Astrocyte (in vitro differentiated cells and primary cell): ENCODE data around the gene FTMT. TPM values are rescaled to one million over a fixed set of nuclear protein-coding genes. Genes with fewer than 3 reads are reported as not detected.

Experiments
- DNase-seq: peaks from one replicate; pipeline ENCODE4 v3.0.0-alpha.2; 2010; ENCODE audit warnings: low read depth
- FAIRE-seq: peaks from 2 replicates; lab custom pipeline; 2011; peaks lifted over from hg19 to GRCh38; lab: Jason Lieb, UNC
- H2AFZ ChIP-seq: 2 replicates; pipeline ENCODE4 v1.6.0; 2012; ENCODE audit warnings: low read depth, low read length, inconsistent platforms
- H3K27ac ChIP-seq: 2 replicates; pipeline ENCODE4 v1.5.1; 2011; ENCODE audit warnings: low read depth, low read length, inconsistent platforms
- H3K27me3 ChIP-seq: 2 replicates; pipeline ENCODE4 v1.6.0; 2011; ENCODE audit warnings: low read length, inconsistent platforms; ENCODE audit not compliant: insufficient read depth
- H3K36me3 ChIP-seq: 2 replicates; pipeline ENCODE4 v1.5.1; 2011; ENCODE audit warnings: low read length, inconsistent platforms; ENCODE audit not compliant: insufficient read depth
- H3K4me1 ChIP-seq: 2 replicates; pipeline ENCODE4 v1.5.1; 2011; ENCODE audit warnings: low read length, inconsistent platforms; ENCODE audit not compliant: insufficient read depth
- H3K4me2 ChIP-seq: 2 replicates; pipeline ENCODE4 v1.6.0; 2012; ENCODE audit warnings: low read length, inconsistent platforms
- H3K4me3 ChIP-seq: 2 replicates; pipeline ENCODE4 v1.5.1; 2011; ENCODE audit warnings: low read depth, mild to moderate bottlenecking, low read length, inconsistent platforms; ENCODE audit not compliant: insufficient read depth
- H3K79me2 ChIP-seq: 2 replicates; pipeline ENCODE4 v1.6.0; 2012; ENCODE audit warnings: mild to moderate bottlenecking, low read length, inconsistent platforms; ENCODE audit not compliant: insufficient read depth
- H3K9ac ChIP-seq: 2 replicates; pipeline ENCODE4 v1.6.0; 2012; ENCODE audit warnings: mild to moderate bottlenecking, low read length, inconsistent platforms
- H3K9me3 ChIP-seq: 2 replicates; pipeline ENCODE4 v1.5.1; 2012; ENCODE audit warnings: low read depth, mild to moderate bottlenecking, low read length, inconsistent platforms; ENCODE audit not compliant: insufficient read depth
- H4K20me1 ChIP-seq: 2 replicates; pipeline ENCODE4 v1.6.0; 2012; ENCODE audit warnings: low read length, inconsistent platforms; ENCODE audit not compliant: insufficient read depth
- H3K27ac Mint-ChIP-seq: one replicate; pipeline ENCODE4 v1.8.0; 2021; ENCODE audit warnings: mild to moderate bottlenecking, mixed read lengths; ENCODE audit not compliant: unreplicated experiment
- H3K27me3 Mint-ChIP-seq: one replicate; pipeline ENCODE4 v1.8.0; 2021; ENCODE audit warnings: low read depth, mixed read lengths; ENCODE audit not compliant: unreplicated experiment
- H3K36me3 Mint-ChIP-seq: one replicate; pipeline ENCODE4 v1.8.0; 2021; ENCODE audit warnings: low read depth, mixed read lengths; ENCODE audit not compliant: unreplicated experiment
- H3K4me1 Mint-ChIP-seq: one replicate; pipeline ENCODE4 v1.8.0; 2021; ENCODE audit warnings: low read depth, mixed read lengths; ENCODE audit not compliant: unreplicated experiment
- H3K4me3 Mint-ChIP-seq: one replicate; pipeline ENCODE4 v1.8.0; 2021; ENCODE audit warnings: mild to moderate bottlenecking, moderate library complexity, mixed read lengths; ENCODE audit not compliant: unreplicated experiment
- H3K9me3 Mint-ChIP-seq: one replicate; pipeline ENCODE4 v1.8.0; 2021; ENCODE audit warnings: mild to moderate bottlenecking, mixed read lengths; ENCODE audit not compliant: unreplicated experiment
- CTCF ChIP-seq: IDR thresholded peaks from 2 replicates; pipeline ENCODE4 v1.5.1; 2011; ENCODE audit warnings: low read depth, mild to moderate bottlenecking, inconsistent platforms, low read length, moderate library complexity; ENCODE audit not compliant: insufficient read depth
- EZH2 ChIP-seq: IDR thresholded peaks from 2 replicates; pipeline ENCODE4 v1.6.1; 2012; ENCODE audit warnings: mild to moderate bottlenecking, low read length, inconsistent platforms; ENCODE audit not compliant: insufficient read depth
- total RNA-seq: library from RNA; stranded (reverse); gene quantifications from 2 replicates; pipeline ENCODE4 v1.2.1, GENCODE V29; 2021

Gene FTMT
- total RNA-seq, 1 donor from 2014 or later = not detected

- H3K4me3 Mint-ChIP-seq = no peak overlapping the region
- Histone ChIP-seq H3K9ac (no peak overlapping the region), H3K4me3 (no peak overlapping the region), H3K4me2 (no peak overlapping the region), H3K27me3 (no peaks in the 10 kb centered on the region), H3K27ac (no peak overlapping the region), H3K9me3 (no peaks in the 10 kb centered on the region), H3K79me2 (no peaks in the 10 kb centered on the region), H3K4me1 (no peaks in the 10 kb centered on the region), H2AFZ (no peak overlapping the region), H3K36me3 (no peaks in the 10 kb centered on the region), H4K20me1 (no peaks in the 10 kb centered on the region)
- FAIRE-seq (no peak), DNase-seq (no peak)
- H3K27me3 Mint-ChIP-seq = no peaks in the 10 kb centered on the region
- no peak overlapping the region for H3K27ac Mint-ChIP-seq
- no peak for TF ChIP-seq CTCF
- TF ChIP-seq EZH2 = no peak
- H3K4me1 Mint-ChIP-seq = no peaks in the 10 kb centered on the region
- H3K9me3 Mint-ChIP-seq = peaks cover 4% of the 10 kb centered on the region
- H3K36me3 Mint-ChIP-seq = no peaks in the 10 kb centered on the region
Observed at GRCh38 chr5:121834021-121834420, 17.7 kb upstream of the FTMT start.

- peak; percentile 2 for DNase-seq
- TF ChIP-seq EZH2 (no peak), CTCF (no peak)
- H2AFZ ChIP-seq = no peak overlapping the region
- H3K4me3 ChIP-seq = no peak overlapping the region
- H3K4me1 ChIP-seq = no peaks in the 10 kb centered on the region
- no peak overlapping the region for H3K9ac ChIP-seq
- no peak overlapping the region for H3K27ac ChIP-seq
- peaks cover 8% of the 10 kb centered on the region for H3K4me1 Mint-ChIP-seq
- no peaks in the 10 kb centered on the region for H3K27me3 Mint-ChIP-seq
- H4K20me1 ChIP-seq = no peaks in the 10 kb centered on the region
- H3K36me3 ChIP-seq = no peaks in the 10 kb centered on the region
- no peak overlapping the region for H3K27ac Mint-ChIP-seq
- FAIRE-seq = no peak
- no peak overlapping the region for H3K4me3 Mint-ChIP-seq
- no peaks in the 10 kb centered on the region for H3K9me3 Mint-ChIP-seq
- no peaks in the 10 kb centered on the region for H3K9me3 ChIP-seq
- no peak overlapping the region for H3K4me2 ChIP-seq
- H3K27me3 ChIP-seq = no peaks in the 10 kb centered on the region
- no peaks in the 10 kb centered on the region for H3K79me2 ChIP-seq
- no peaks in the 10 kb centered on the region for H3K36me3 Mint-ChIP-seq
Observed at GRCh38 chr5:121841892-121842291, 9.8 kb upstream of the FTMT start.

- Mint-ChIP-seq H3K36me3 (no peaks in the 10 kb centered on the region), H3K4me3 (no peak overlapping the region), H3K27ac (no peak overlapping the region), H3K27me3 (no peaks in the 10 kb centered on the region), H3K9me3 (no peaks in the 10 kb centered on the region), H3K4me1 (peaks cover 2% of the 10 kb centered on the region)
- H3K9me3 ChIP-seq = no peaks in the 10 kb centered on the region
- DNase-seq (no peak), FAIRE-seq (no peak)
- no peaks in the 10 kb centered on the region for H3K27me3 ChIP-seq
- no peaks in the 10 kb centered on the region for H3K36me3 ChIP-seq
- H3K4me1 ChIP-seq = no peaks in the 10 kb centered on the region
- H3K27ac ChIP-seq = no peak overlapping the region
- no peaks in the 10 kb centered on the region for H3K79me2 ChIP-seq
- H3K4me2 ChIP-seq = no peak overlapping the region
- TF ChIP-seq CTCF (no peak), EZH2 (no peak)
- no peak overlapping the region for H3K9ac ChIP-seq
- no peaks in the 10 kb centered on the region for H4K20me1 ChIP-seq
- no peak overlapping the region for H2AFZ ChIP-seq
- H3K4me3 ChIP-seq = no peak overlapping the region
Observed at GRCh38 chr5:121850272-121850671, 1.4 kb upstream of the FTMT start.
